BLaER1 treated with 17β-estradiol and CSF1 and Interleukin-3, amounts not matched to agents 10 nM and 100 nM (cell line): Measurements from ENCODE around the gene TANC1.
A peak's percentile ranks its signal among the peaks of the same experiment; 100 is the strongest.

Experiments used
- H3K27ac ChIP-seq, 11 experiments: shearing (Covaris generic); formaldehyde crosslinking; 2 replicates each; pipeline ENCODE4 v1.8.1; 2022
- H3K27me3 ChIP-seq, 11 experiments: shearing (Covaris generic); formaldehyde crosslinking; 2 replicates each; pipeline ENCODE4 v1.8.1; 2022
- H3K36me3 ChIP-seq, 11 experiments: shearing (Covaris generic); formaldehyde crosslinking; 2 replicates each; pipeline ENCODE4 v1.8.1; 2022
- H3K4me1 ChIP-seq, 10 experiments: shearing (Covaris generic); formaldehyde crosslinking; 2 replicates each; pipeline ENCODE4 v1.8.1; 2022
- H3K4me2 ChIP-seq, 11 experiments: shearing (Covaris generic); formaldehyde crosslinking; 2 replicates each; pipeline ENCODE4 v1.8.1; 2022
- H3K4me3 ChIP-seq, 10 experiments: shearing (Covaris generic); formaldehyde crosslinking; 2 replicates each; pipeline ENCODE4 v1.8.1; 2022
- H3K9ac ChIP-seq, 11 experiments: shearing (Covaris generic); formaldehyde crosslinking; 2 replicates each; pipeline ENCODE4 v1.8.1; 2022
- H3K9me3 ChIP-seq, 11 experiments: shearing (Covaris generic); formaldehyde crosslinking; replicated peaks in 1 of 11; 2 replicates each; pipeline ENCODE4 v1.8.1; 2022
- H4K20me1 ChIP-seq, 11 experiments: shearing (Covaris generic); formaldehyde crosslinking; 2 replicates each; pipeline ENCODE4 v1.8.1; 2022
- Cebpa-rat ChIP-seq, 11 experiments: shearing (Covaris generic); IDR thresholded peaks; 2 replicates each; pipeline ENCODE4 v1.8.1; 2022

TANC1 gene

DNA sequence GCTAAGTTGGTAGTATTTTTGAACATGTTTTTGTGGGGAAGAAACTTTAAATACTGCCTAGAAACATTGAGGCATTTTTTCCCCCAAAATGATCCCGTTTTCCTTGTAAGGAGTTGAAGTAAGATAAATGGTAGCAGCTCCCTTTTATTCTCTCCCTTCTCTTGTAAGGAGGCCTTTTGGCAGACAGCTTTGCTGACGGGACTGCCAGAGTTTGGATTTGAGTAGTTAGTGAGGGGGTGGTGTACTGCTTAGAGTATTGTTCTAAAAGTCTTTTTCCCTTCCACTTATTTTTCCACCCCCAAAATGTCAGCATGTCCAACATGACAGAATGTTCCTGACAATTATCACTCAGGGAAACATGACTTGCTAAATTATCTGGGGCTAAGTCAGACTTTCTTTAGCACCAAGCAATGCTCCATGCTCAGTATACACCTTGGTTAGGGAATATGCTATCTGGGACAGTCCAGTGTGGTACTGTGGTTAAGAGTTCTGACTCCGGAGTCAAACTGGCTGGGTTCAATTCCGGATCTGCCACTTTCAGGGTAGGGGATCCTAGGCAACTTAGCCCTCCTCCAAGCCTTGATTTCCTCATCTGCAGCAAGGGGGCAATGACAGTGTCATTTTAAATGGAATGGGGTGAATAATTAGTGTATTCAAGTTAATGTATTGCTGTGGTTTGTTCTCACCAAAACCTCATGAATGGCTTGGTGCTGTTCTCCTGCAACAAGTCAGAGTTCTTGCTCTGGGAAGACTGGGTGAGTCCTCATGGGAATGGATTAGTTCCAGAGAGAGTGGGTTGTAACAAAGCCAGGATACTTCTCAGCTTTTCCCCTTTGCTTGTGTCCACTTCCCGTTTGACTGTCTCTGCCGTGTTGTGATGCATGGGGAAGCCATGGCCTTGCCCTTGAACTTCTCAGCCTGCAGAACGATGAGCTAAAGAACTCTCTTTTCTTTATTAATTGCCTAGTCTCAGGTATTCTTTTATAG is 116.2 kb downstream of the TANC1 start:
- TF ChIP-seq Cebpa-rat (IDR thresholded peaks at IDR 0.05) = no peak
- no peaks in the 10 kb centered on the region for H3K27me3 ChIP-seq
- H3K9ac ChIP-seq = no peak overlapping the region
- H3K36me3 ChIP-seq = no peaks in the 10 kb centered on the region
- no peaks in the 10 kb centered on the region for H4K20me1 ChIP-seq
- no peak overlapping the region for H3K4me2 ChIP-seq
- H3K9me3 ChIP-seq = peaks cover 10 to 24% (median 14%) of the 10 kb centered on the region in 11 experiments; a peak in 20 of 22 replicates
- no peak overlapping the region for H3K27ac ChIP-seq
- no peak overlapping the region for H3K4me3 ChIP-seq
- peaks cover 8 to 11% (median 10%) of the 10 kb centered on the region in 10 experiments; a peak in 18 of 20 replicates for H3K4me1 ChIP-seq

DNA sequence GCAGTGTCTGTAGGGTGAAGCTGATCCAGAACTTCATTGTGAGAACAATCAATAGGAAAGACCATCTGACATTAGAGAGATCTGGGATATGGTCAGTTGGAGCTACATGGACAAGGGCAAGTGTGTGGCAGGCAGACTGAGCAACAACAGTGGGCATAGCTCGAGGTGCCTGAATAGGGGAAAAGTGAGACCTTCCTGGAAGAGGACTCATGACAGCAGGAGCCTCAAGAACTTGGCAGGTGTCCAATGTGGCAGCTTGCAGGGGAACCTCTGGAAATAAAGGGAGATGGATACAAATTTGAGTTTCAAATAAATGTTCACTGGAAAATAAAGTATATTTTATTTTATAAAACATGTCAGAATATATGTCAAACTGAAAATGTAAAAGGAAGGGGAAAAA is 117.9 kb downstream of the TANC1 start:
- Histone ChIP-seq H3K27me3 (no peaks in the 10 kb centered on the region), H3K36me3 (no peaks in the 10 kb centered on the region), H4K20me1 (no peaks in the 10 kb centered on the region), H3K4me3 (no peak overlapping the region), H3K4me1 (peaks cover 21 to 26% (median 22%) of the 10 kb centered on the region in 10 experiments), H3K9ac (no peak overlapping the region), H3K9me3 (peaks cover 0 to 7% (median 0%) of the 10 kb centered on the region in 11 experiments; a peak in 1 of 22 replicates), H3K27ac (no peak overlapping the region), H3K4me2 (no peak overlapping the region)
- no peak for TF ChIP-seq Cebpa-rat (IDR thresholded peaks at IDR 0.05)

DNA sequence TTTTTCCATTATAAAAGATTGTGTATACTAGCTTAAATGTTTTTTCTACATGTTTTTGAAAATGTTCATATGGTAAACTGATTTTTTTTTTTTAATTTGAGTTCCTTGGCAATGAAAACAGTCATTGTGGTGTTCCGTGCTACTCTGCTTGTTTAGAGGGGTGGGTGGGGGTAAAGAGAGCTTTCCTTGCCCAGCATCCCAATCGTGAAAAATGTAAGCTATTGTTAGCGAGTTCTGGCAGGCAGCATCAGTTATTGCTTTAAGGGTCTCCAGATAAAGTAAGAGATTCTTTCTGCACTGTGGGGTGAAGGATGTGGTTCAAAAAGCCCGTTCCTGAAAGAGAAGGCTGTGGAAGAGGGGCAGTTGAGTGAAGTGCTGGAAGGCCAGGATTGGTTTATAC is 118.4 kb downstream of the TANC1 start:
- Histone ChIP-seq H3K4me3 (no peak overlapping the region), H3K4me1 (peaks cover 26 to 30% (median 27%) of the 10 kb centered on the region in 10 experiments), H3K36me3 (no peaks in the 10 kb centered on the region), H4K20me1 (no peaks in the 10 kb centered on the region), H3K4me2 (no peak overlapping the region), H3K27ac (no peak overlapping the region), H3K27me3 (no peaks in the 10 kb centered on the region), H3K9ac (no peak overlapping the region), H3K9me3 (0 out of 22 replicates have a peak, but pooled peaks cover 0 to 2% (median 0%) of the 10 kb centered on the region in 11 experiments)
- no peak for TF ChIP-seq Cebpa-rat (IDR thresholded peaks at IDR 0.05)

DNA sequence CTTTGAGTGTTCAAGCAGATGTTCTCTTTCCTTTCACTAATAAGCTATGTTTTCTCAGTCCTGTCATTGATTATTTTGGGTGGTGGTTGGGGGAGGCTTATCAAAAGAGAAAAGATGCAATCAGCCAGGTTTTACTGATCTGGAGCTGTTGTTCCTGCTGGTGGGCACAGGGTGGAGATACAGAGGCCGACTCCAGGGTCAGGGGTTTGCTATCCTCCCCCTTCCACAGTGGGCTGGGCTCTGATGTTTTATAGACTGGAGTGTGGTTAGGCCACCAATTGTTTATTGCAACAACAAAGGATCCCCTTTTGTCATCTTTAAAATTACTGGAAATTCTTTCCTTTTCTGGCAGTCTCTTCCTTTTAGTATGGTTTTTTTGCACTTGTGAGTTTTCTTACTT is 120.5 kb downstream of the TANC1 start:
- Histone ChIP-seq H4K20me1 (no peaks in the 10 kb centered on the region), H3K4me1 (peaks cover 32 to 40% (median 34%) of the 10 kb centered on the region in 10 experiments), H3K27ac (no peak overlapping the region), H3K9ac (no peak overlapping the region), H3K4me2 (peak overlapping the region; percentile 12 to 66 (median 38); a peak in 17 of 22 replicates), H3K36me3 (no peaks in the 10 kb centered on the region), H3K4me3 (no peak overlapping the region), H3K27me3 (no peaks in the 10 kb centered on the region), H3K9me3 (no peaks in the 10 kb centered on the region)
- TF ChIP-seq Cebpa-rat (IDR thresholded peaks at IDR 0.05) = no peak

DNA sequence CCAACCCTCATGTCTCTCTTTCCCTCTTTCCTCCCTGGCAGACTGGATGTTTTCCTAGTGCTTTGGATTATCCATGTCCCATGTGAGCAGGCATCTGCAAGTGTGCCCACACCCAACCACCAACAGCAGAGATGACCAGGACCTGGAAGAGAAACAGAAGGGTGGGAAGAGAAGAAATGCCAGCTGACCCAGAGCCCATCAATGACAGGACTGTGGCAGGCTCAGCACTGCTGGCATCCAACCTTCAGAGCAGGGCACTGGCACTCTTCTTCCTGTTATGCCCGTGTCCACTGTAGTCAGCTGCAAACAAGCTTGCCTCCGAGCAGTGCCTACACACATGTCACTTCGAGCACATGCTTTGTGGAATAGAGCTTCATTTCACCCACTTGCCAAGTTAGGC is 121.1 kb downstream of the TANC1 start:
- no peaks in the 10 kb centered on the region for H3K27me3 ChIP-seq
- H3K9ac ChIP-seq = no peak overlapping the region
- no peaks in the 10 kb centered on the region for H3K36me3 ChIP-seq
- no peak overlapping the region for H3K4me3 ChIP-seq
- peak overlapping the region; percentile 12 to 66 (median 38); a peak in 19 of 22 replicates for H3K4me2 ChIP-seq
- no peak overlapping the region for H3K27ac ChIP-seq
- no peaks in the 10 kb centered on the region for H3K9me3 ChIP-seq
- no peak for TF ChIP-seq Cebpa-rat (IDR thresholded peaks at IDR 0.05)
- H3K4me1 ChIP-seq = peaks cover 32 to 40% (median 34%) of the 10 kb centered on the region in 10 experiments
- no peaks in the 10 kb centered on the region for H4K20me1 ChIP-seq

DNA sequence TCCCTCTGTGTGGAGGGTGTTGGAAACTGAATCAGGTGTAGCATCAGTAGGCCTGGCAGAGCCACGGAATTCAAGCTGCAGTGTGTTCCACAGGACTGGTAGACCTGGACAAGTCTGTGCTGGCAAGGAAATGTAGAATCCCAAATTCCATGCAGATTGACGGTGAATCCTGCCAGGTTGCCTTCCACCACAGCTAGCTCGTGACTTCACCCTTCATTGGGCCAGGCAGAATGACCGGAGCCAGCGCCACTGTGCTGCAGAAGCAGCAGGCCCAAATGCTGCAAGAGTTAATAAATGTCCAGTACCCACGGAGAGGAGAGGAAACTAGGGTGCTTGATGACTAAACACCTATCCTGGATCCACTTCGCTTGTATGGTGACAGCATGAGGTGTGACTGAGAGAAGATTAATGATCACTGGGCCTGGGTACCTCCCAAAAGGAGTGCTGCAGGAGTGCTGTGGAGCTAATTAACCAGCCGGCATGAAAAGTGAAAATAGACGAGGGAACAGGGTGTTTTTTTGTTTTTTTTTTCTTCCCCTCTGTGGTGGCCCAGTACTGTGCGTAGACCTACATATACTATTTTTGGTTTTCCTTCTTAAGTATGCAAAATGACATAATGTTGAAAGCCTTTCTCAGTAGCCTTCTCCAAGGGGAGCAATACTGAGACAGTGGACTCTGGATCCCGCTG is 122.2 kb downstream of the TANC1 start:
- peaks cover under 1 to 9% (median 4%) of the 10 kb centered on the region in 11 experiments; a peak in 17 of 22 replicates for H3K9me3 ChIP-seq
- no peaks in the 10 kb centered on the region for H4K20me1 ChIP-seq
- no peaks in the 10 kb centered on the region for H3K27me3 ChIP-seq
- H3K4me2 ChIP-seq = peak overlapping the region; percentile 62 to 87 (median 72)
- H3K4me1 ChIP-seq = peaks cover 32 to 40% (median 34%) of the 10 kb centered on the region in 10 experiments
- H3K9ac ChIP-seq = 0 out of 22 replicates have a peak overlapping the region, but pooled peaks of 3 of the 11 experiments have one; percentile 0 to 23 (median 14)
- H3K36me3 ChIP-seq = no peaks in the 10 kb centered on the region
- H3K4me3 ChIP-seq = no peak overlapping the region
- peak overlapping the region in 3 of 11 experiments; percentile 12 to 41 (median 17); a peak in 2 of 22 replicates for H3K27ac ChIP-seq
- no peak for TF ChIP-seq Cebpa-rat (IDR thresholded peaks at IDR 0.05)

DNA sequence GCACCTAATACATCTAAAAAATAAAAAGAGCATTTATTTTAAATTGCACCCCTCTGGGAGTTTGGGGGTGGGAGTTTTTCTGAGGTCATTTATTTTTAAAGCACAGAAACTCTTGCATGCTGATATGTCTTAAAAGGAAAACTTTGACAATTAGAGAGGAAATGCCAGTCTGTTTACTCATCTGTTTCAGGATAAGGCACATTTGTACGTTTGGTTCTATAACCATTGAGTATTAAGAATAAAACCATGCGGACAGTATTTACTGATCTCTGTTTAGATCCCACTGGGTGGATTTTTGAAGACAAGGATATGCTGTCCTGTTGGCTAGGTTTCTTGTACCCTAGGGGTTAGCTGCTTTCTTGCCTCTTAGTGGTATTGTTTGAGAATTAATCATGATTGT is 122.9 kb downstream of the TANC1 start:
- Histone ChIP-seq H3K9me3 (peaks cover 7 to 17% (median 11%) of the 10 kb centered on the region in 11 experiments), H4K20me1 (no peaks in the 10 kb centered on the region), H3K4me2 (peak overlapping the region; percentile 62 to 87 (median 72)), H3K4me1 (peaks cover 32 to 40% (median 35%) of the 10 kb centered on the region in 10 experiments), H3K36me3 (no peaks in the 10 kb centered on the region), H3K4me3 (no peak overlapping the region), H3K27me3 (no peaks in the 10 kb centered on the region), H3K9ac (0 out of 22 replicates have a peak overlapping the region, but pooled peaks of 2 of the 11 experiments have one; percentile 0 to 23), H3K27ac (peak overlapping the region in 5 of 11 experiments; percentile 0 to 41 (median 12); a peak in 5 of 22 replicates)
- no peak for TF ChIP-seq Cebpa-rat (IDR thresholded peaks at IDR 0.05)

DNA sequence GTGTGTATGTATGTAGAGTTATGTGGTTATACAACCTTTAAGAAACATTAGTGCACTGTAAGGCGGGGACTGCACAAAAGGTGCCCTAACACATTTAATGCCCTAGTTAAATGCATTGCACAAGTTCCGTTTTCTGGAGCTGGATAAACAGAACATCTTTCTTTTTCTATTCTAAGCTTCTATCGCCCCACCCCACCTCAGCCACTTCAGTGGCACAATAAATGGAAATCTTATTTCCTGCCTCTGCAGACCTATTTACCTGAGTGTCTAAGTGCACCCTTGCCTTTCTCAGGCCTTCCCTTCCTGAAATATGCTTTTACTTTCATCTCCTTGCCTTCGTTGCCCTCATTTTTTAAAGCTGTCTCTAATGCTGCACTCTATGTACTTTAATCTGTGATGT is 123.5 kb downstream of the TANC1 start:
- H3K4me2 ChIP-seq = peak overlapping the region; percentile 62 to 87 (median 72)

More for the DNA sequence above, 123.5 kb downstream of the TANC1 start:
- Histone ChIP-seq H4K20me1 (no peaks in the 10 kb centered on the region), H3K4me3 (no peak overlapping the region), H3K9ac (0 out of 22 replicates have a peak overlapping the region, but pooled peaks of 1 of the 11 experiments have one; percentile 35), H3K36me3 (no peaks in the 10 kb centered on the region), H3K27ac (peak overlapping the region in 3 of 11 experiments; percentile 0 to 22 (median 2); a peak in 3 of 22 replicates), H3K4me1 (peaks cover 32 to 40% (median 35%) of the 10 kb centered on the region in 10 experiments), H3K27me3 (no peaks in the 10 kb centered on the region), H3K9me3 (peaks cover 13 to 22% (median 17%) of the 10 kb centered on the region in 11 experiments)
- TF ChIP-seq Cebpa-rat (IDR thresholded peaks at IDR 0.05) = no peak
